HCT116 (cell line): Measurements from ENCODE around the gene SIGLECL1.

Source experiments
- CEBPB ChIP-seq: IDR thresholded peaks from 2 replicates; pipeline ENCODE4 v1.6.1; 2012; ENCODE audit warnings: low read depth
- EGR1 ChIP-seq: IDR thresholded peaks from 2 replicates; pipeline ENCODE4 v1.6.1; 2012; ENCODE audit warnings: low read depth
- EZH2 ChIP-seq: fragments of 200-600 bp; sonication (generic); IDR thresholded peaks from 2 replicates; pipeline ENCODE4 v1.6.1; 2017; ENCODE audit warnings: antibody characterized with exemption, mixed run types
- POLR2A ChIP-seq: IDR thresholded peaks from 2 replicates; pipeline ENCODE4 v1.7.0; 2011; ENCODE audit warnings: borderline replicate concordance; ENCODE audit not compliant: insufficient read depth, insufficient read length; ENCODE audit errors: extremely low read depth
- POLR2AphosphoS5 ChIP-seq: IDR thresholded peaks from 2 replicates; pipeline ENCODE4 v1.6.1; 2011; ENCODE audit warnings: mild to moderate bottlenecking, low read depth, low read length, moderate library complexity
- RAD21 ChIP-seq: IDR thresholded peaks from 2 replicates; pipeline ENCODE4 v1.6.1; 2012; ENCODE audit warnings: low read depth, mild to moderate bottlenecking
- SP1 ChIP-seq: IDR thresholded peaks from 2 replicates; pipeline ENCODE4 v1.6.1; 2012; ENCODE audit warnings: low read depth
- TCF7L2 ChIP-seq: IDR thresholded peaks from 2 replicates; pipeline ENCODE4 v1.7.0; 2011; ENCODE audit warnings: borderline replicate concordance, inconsistent platforms; ENCODE audit not compliant: insufficient read depth, insufficient read length; ENCODE audit errors: extremely low read depth
- YY1 ChIP-seq: IDR thresholded peaks from 2 replicates; pipeline ENCODE4 v1.6.1; 2011; ENCODE audit warnings: low read length, low read depth, moderate library complexity, mild to moderate bottlenecking; ENCODE audit not compliant: insufficient replicate concordance; ENCODE audit errors: extremely low read depth
- TF ChIP-seq, protein P1 (sequence below), 3 experiments: fragments of 200-600 bp in 1 of 3; sonication (generic) in 1 of 3; IDR thresholded peaks in 2 of 3; conservative IDR thresholded peaks in 1 of 3; 2 replicates each; pipeline ENCODE4 v1.5.1; 2012 to 2017; ENCODE audit warnings: low read depth in 2 of 3, low read length in 2 of 3, antibody characterized with exemption in 1 of 3, borderline replicate concordance in 1 of 3, control low read depth in 1 of 3, mild to moderate bottlenecking in 1 of 3, mixed read lengths in 1 of 3, mixed run types in 1 of 3, moderate library complexity in 1 of 3; ENCODE audit not compliant: insufficient read depth in 1 of 3
- TF ChIP-seq, protein P2 (sequence below): IDR thresholded peaks from 2 replicates; pipeline ENCODE4 v1.6.1; 2011; ENCODE audit warnings: mild to moderate bottlenecking, low read length, moderate library complexity; ENCODE audit not compliant: insufficient replicate concordance; ENCODE audit errors: extremely low read depth

DNA sequence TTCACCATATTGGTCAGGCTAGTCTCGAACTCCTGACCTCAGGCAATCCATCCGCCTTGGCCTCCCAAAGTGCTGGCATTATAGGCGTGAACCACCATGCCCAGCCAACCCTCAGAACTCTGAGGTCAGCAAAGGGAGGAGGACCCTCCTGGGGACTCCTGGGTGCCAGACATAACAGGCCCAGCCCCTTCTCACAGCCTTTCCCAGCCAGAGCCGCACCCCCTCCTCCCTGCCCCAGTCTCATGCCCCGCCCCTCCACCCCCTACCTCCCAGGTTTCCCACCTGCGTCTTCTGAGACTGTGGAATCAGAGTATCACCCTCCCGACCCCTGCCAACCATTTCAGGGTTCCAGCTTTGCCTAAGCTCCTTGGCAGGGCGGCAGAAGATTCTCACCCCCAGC is 65.8 kb downstream of the SIGLECL1 start:
- TF ChIP-seq, protein P1, sequence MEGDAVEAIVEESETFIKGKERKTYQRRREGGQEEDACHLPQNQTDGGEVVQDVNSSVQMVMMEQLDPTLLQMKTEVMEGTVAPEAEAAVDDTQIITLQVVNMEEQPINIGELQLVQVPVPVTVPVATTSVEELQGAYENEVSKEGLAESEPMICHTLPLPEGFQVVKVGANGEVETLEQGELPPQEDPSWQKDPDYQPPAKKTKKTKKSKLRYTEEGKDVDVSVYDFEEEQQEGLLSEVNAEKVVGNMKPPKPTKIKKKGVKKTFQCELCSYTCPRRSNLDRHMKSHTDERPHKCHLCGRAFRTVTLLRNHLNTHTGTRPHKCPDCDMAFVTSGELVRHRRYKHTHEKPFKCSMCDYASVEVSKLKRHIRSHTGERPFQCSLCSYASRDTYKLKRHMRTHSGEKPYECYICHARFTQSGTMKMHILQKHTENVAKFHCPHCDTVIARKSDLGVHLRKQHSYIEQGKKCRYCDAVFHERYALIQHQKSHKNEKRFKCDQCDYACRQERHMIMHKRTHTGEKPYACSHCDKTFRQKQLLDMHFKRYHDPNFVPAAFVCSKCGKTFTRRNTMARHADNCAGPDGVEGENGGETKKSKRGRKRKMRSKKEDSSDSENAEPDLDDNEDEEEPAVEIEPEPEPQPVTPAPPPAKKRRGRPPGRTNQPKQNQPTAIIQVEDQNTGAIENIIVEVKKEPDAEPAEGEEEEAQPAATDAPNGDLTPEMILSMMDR (IDR thresholded peaks at IDR 0.05 in 2 of 3, conservative IDR thresholded peaks at IDR 0.05 in 1 of 3; ENCODE audit: borderline replicate concordance in 1 of 3, insufficient read depth in 1 of 3, low read depth in 2 of 3, low read length in 2 of 3) = no peak
- TF ChIP-seq YY1 (no peak), POLR2AphosphoS5 (no peak), POLR2A (no peak), EGR1 (no peak), SP1 (no peak), EZH2 (no peak), TCF7L2 (no peak), CEBPB (no peak), RAD21 (no peak)
- TF ChIP-seq, protein P2, sequence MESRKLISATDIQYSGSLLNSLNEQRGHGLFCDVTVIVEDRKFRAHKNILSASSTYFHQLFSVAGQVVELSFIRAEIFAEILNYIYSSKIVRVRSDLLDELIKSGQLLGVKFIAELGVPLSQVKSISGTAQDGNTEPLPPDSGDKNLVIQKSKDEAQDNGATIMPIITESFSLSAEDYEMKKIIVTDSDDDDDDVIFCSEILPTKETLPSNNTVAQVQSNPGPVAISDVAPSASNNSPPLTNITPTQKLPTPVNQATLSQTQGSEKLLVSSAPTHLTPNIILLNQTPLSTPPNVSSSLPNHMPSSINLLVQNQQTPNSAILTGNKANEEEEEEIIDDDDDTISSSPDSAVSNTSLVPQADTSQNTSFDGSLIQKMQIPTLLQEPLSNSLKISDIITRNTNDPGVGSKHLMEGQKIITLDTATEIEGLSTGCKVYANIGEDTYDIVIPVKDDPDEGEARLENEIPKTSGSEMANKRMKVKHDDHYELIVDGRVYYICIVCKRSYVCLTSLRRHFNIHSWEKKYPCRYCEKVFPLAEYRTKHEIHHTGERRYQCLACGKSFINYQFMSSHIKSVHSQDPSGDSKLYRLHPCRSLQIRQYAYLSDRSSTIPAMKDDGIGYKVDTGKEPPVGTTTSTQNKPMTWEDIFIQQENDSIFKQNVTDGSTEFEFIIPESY = no peak
